Lower leg skin (tissue), 3 donors: ENCODE results near the gene TKT.

ENCODE experiments used
- POLR2A ChIP-seq, 2 donors: fragments of 450-650 bp; IDR thresholded peaks; one replicate each; pipeline ENCODE4 v1.6.1; 2016 to 2017; ENCODE audit warnings: antibody characterized with exemption in 2 of 2, mild to moderate bottlenecking in 1 of 2, moderate library complexity in 1 of 2
- TF ChIP-seq, protein P1 (sequence below), 3 donors: fragments of 450-650 bp; IDR thresholded peaks; one replicate each; pipeline ENCODE4 v1.5.1; 2016; ENCODE audit warnings: antibody characterized with exemption in 3 of 3, mild to moderate bottlenecking in 3 of 3, moderate library complexity in 2 of 3

DNA sequence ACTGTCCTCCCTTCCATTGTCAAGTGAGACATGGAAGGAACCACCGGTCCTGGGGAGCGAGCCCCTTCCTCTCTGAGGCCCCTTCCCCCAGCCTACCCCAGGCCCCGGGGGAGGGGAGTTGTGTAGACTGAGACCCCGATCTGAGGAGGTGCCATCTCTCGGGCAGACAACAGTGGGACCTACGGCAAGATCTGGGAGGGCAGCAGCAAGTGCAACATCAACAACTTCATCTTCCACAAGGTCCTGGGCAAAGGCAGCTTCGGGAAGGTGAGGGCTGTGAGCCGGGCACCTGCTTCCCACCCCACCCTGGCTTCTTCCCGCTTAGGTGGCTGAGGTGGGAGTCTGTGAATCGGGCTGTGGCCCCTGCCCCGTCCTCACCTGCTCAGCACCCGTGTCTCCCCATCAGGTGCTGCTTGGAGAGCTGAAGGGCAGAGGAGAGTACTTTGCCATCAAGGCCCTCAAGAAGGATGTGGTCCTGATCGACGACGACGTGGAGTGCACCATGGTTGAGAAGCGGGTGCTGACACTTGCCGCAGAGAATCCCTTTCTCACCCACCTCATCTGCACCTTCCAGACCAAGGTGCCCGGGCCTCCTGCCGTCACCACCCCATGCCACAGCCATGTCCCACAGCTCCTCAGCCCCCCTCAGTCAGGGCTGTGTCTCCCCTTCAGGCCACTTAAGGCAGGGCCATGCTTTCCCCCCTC is 69.9 kb downstream of the TKT start:
- TF ChIP-seq, protein P1, sequence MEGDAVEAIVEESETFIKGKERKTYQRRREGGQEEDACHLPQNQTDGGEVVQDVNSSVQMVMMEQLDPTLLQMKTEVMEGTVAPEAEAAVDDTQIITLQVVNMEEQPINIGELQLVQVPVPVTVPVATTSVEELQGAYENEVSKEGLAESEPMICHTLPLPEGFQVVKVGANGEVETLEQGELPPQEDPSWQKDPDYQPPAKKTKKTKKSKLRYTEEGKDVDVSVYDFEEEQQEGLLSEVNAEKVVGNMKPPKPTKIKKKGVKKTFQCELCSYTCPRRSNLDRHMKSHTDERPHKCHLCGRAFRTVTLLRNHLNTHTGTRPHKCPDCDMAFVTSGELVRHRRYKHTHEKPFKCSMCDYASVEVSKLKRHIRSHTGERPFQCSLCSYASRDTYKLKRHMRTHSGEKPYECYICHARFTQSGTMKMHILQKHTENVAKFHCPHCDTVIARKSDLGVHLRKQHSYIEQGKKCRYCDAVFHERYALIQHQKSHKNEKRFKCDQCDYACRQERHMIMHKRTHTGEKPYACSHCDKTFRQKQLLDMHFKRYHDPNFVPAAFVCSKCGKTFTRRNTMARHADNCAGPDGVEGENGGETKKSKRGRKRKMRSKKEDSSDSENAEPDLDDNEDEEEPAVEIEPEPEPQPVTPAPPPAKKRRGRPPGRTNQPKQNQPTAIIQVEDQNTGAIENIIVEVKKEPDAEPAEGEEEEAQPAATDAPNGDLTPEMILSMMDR (IDR thresholded peaks at IDR 0.05): no peak
- TF ChIP-seq POLR2A (IDR thresholded peaks at IDR 0.05): no peak
